ENCODE results near the gene EIF4H. TPM values are rescaled to one million over a fixed set of nuclear protein-coding genes. Genes with fewer than 3 reads are reported as not detected.

EIF4H gene
- total and polyA plus RNA-seq, 3 donors from 2014 or later = 142 to 217 (median 157) TPM

DNA sequence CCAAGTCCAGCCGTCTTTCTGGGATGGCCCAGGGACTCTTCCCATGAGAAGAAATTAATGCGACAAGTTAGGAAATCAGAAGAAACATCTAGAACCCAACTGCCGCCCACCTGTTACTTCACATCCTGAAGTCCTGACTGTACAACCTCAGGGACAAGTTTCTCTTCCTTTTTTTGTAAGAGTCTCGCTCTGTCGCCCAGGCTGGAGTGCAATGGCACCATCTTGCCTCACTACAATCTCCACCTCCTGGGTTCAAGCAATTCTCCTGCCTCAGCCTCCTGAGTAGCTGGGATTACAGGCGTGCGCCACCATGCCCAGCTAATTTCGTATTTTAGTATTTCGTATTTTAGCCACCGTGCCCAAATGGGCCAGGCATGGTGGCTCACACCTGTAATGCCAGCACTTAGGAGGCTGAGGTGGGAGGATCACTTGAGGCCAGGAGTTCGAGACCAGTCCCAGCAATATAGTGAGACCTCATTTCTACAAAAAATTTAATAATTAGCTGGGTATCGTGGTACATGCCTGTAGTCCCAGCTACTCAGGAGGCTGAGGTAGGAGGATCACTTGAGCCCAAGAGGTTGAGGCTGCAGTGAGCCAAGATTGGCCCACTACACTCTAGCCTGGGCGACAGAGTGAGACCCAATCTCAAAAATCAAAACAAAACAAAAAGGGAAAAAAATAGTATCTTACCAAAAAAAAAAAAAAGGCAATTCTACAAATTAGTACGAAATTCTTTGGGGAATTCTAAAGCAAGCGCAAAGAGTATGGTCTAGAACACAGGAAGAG lies 56.5 kb downstream of the EIF4H start:
- no peaks in the 10 kb centered on the region for H3K36me3 ChIP-seq (ENCODE audit: low read depth, missing control alignments)
- no peak overlapping the region for H3K4me3 ChIP-seq
- TF ChIP-seq, protein P1, sequence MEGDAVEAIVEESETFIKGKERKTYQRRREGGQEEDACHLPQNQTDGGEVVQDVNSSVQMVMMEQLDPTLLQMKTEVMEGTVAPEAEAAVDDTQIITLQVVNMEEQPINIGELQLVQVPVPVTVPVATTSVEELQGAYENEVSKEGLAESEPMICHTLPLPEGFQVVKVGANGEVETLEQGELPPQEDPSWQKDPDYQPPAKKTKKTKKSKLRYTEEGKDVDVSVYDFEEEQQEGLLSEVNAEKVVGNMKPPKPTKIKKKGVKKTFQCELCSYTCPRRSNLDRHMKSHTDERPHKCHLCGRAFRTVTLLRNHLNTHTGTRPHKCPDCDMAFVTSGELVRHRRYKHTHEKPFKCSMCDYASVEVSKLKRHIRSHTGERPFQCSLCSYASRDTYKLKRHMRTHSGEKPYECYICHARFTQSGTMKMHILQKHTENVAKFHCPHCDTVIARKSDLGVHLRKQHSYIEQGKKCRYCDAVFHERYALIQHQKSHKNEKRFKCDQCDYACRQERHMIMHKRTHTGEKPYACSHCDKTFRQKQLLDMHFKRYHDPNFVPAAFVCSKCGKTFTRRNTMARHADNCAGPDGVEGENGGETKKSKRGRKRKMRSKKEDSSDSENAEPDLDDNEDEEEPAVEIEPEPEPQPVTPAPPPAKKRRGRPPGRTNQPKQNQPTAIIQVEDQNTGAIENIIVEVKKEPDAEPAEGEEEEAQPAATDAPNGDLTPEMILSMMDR (IDR thresholded peaks at IDR 0.05) = no peak
- no peak for TF ChIP-seq POLR2A (IDR thresholded peaks at IDR 0.05)
- H3K9me3 ChIP-seq = no peaks in the 10 kb centered on the region
- no peak overlapping the region for H3K27ac ChIP-seq
- no peaks in the 10 kb centered on the region for H3K4me1 ChIP-seq
- WGBS, 2 donors = 94 to 95% methylated on average over 15 of the region's 15 CpGs
- intact Hi-C loops (cut with DNase I; ENCODE audit: low total_unique reads) = no loop called here
- no peak for DNase-seq
- no peaks in the 10 kb centered on the region for H3K27me3 ChIP-seq

DNA sequence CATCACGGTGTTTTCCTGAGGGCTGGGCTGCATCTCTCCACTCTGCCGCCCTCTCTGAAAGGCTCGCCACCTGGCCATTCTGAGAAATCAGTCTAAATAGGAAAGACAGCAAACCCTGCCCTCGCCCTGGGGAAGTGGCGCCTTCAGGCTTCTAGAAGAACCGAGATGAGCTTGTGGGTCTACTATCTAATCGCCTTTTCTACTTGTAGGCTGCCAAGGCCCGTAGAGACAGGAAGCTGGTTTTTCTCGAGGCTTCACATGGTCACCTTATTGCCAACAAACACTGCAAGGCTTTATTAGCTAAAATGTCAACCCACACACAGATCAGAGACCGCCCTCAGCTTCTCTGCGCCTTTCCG lies 57.1 kb downstream of the EIF4H start:
- DNase-seq = no peak
- Histone ChIP-seq H3K9me3 (no peaks in the 10 kb centered on the region), H3K4me3 (no peak overlapping the region), H3K36me3 (ENCODE audit: low read depth, missing control alignments) (no peaks in the 10 kb centered on the region), H3K27me3 (no peaks in the 10 kb centered on the region), H3K4me1 (no peaks in the 10 kb centered on the region), H3K27ac (no peak overlapping the region)
- TF ChIP-seq, protein P1 (IDR thresholded peaks at IDR 0.05) = no peak
- no peak for TF ChIP-seq POLR2A (IDR thresholded peaks at IDR 0.05)
- intact Hi-C loops (cut with DNase I; ENCODE audit: low total_unique reads) = no loop called here
- WGBS, 2 donors = 89 to 92% methylated on average over 12 of the region's 12 CpGs

GRCh38 chr7:74233655-74234285 lies 59.6 kb downstream of the EIF4H start:
- H3K4me3 ChIP-seq = no peak overlapping the region
- H3K4me1 ChIP-seq = no peaks in the 10 kb centered on the region
- TF ChIP-seq, protein P1 (IDR thresholded peaks at IDR 0.05) = no peak
- TF ChIP-seq POLR2A (IDR thresholded peaks at IDR 0.05) = no peak
- no peaks in the 10 kb centered on the region for H3K27me3 ChIP-seq
- whole genome bisulfite sequencing, 2 donors = 88 to 92% methylated on average over 13 of the region's 13 CpGs
- DNase-seq = no peak
- H3K27ac ChIP-seq = no peak overlapping the region
- no peaks in the 10 kb centered on the region for H3K36me3 ChIP-seq (ENCODE audit: low read depth, missing control alignments)
- H3K9me3 ChIP-seq = no peaks in the 10 kb centered on the region
- intact Hi-C loops (cut with DNase I; ENCODE audit: low total_unique reads) = no loop called here

- intact Hi-C loops (cut with DNase I; ENCODE audit: low total_unique reads) = no loop called here
- Histone ChIP-seq H3K27me3 (no peaks in the 10 kb centered on the region), H3K27ac (no peak overlapping the region), H3K4me1 (no peaks in the 10 kb centered on the region), H3K4me3 (no peak overlapping the region), H3K9me3 (no peaks in the 10 kb centered on the region), H3K36me3 (ENCODE audit: low read depth, missing control alignments) (no peaks in the 10 kb centered on the region)
- TF ChIP-seq, protein P1 (IDR thresholded peaks at IDR 0.05) = no peak
- no peak for TF ChIP-seq POLR2A (IDR thresholded peaks at IDR 0.05)
- no peak for DNase-seq
- WGBS, 2 donors = 75 to 86% methylated on average over 7 to 8 of the region's 8 CpGs
Measured at GRCh38 chr7:74235518-74236268, 61.5 kb downstream of the EIF4H start.
